ENCODE data around the gene KRT76.

DNA sequence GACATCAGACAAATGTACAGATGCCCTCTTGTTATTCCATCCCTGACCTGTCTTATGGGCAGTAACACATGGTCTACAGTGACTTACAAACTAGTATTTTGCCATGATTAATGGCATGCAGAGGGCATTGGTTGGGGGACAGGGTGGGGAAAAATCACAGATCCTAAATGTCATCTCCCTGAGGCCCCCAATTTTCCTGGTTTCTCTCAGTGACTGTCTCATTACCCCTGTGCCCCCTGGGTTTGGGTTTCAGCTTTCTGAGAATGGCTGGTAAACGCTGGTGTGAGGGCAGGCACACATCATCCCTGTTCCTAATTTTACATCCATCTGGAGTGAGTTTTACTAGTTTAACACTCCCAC, 10.1 kb downstream of the KRT76 start:
- TF ChIP-seq, protein P1, sequence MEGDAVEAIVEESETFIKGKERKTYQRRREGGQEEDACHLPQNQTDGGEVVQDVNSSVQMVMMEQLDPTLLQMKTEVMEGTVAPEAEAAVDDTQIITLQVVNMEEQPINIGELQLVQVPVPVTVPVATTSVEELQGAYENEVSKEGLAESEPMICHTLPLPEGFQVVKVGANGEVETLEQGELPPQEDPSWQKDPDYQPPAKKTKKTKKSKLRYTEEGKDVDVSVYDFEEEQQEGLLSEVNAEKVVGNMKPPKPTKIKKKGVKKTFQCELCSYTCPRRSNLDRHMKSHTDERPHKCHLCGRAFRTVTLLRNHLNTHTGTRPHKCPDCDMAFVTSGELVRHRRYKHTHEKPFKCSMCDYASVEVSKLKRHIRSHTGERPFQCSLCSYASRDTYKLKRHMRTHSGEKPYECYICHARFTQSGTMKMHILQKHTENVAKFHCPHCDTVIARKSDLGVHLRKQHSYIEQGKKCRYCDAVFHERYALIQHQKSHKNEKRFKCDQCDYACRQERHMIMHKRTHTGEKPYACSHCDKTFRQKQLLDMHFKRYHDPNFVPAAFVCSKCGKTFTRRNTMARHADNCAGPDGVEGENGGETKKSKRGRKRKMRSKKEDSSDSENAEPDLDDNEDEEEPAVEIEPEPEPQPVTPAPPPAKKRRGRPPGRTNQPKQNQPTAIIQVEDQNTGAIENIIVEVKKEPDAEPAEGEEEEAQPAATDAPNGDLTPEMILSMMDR (IDR thresholded peaks at IDR 0.05): no peak
- no peak for TF ChIP-seq EZH2 (IDR thresholded peaks at IDR 0.05; ENCODE audit: borderline replicate concordance, insufficient read depth, low read depth, low read length, poor library complexity, severe bottlenecking)
